K562 (cell line): ENCODE data around the gene IRF6. TPM values are rescaled to one million over a fixed set of nuclear protein-coding genes. Genes with fewer than 3 reads are reported as not detected.

Source experiments
- ATF1 ChIP-seq, 2 experiments: fragments of 450-650 bp in 1 of 2; IDR thresholded peaks; 2 replicates each; pipeline ENCODE4 v1.6.1; 2016; ENCODE audit warnings: missing compliant biosample characterization in 1 of 2, missing genetic modification characterization in 1 of 2
- CBX5 ChIP-seq: IDR thresholded peaks from 2 replicates; pipeline ENCODE4 v1.6.1; 2014; ENCODE audit warnings: low read depth, borderline replicate concordance
- CCNT2 ChIP-seq: IDR thresholded peaks from 2 replicates; pipeline ENCODE4 v1.6.1; 2011; ENCODE audit warnings: borderline replicate concordance, low read depth, mild to moderate bottlenecking, moderate library complexity, mixed read lengths, low read length; ENCODE audit not compliant: insufficient read length; ENCODE audit errors: extremely low read depth
- E2F3 ChIP-seq: fragments of 250-450 bp; sonication (Bioruptor Pico); IDR thresholded peaks from 2 replicates; pipeline ENCODE4 v1.4.0; 2020; ENCODE audit warnings: mild to moderate bottlenecking
- HNRNPK ChIP-seq: fragments of 200-400 bp; formaldehyde crosslinking; IDR thresholded peaks from one replicate; pipeline ENCODE4 v1.6.1; 2018; ENCODE audit warnings: mild to moderate bottlenecking, low read depth, low read length; ENCODE audit not compliant: poor library complexity, severe bottlenecking
- ILK ChIP-seq: fragments of 450-650 bp; IDR thresholded peaks from 2 replicates; pipeline ENCODE4 v1.6.1; 2016; ENCODE audit warnings: missing genetic modification characterization, low read depth, mild to moderate bottlenecking, missing compliant biosample characterization, moderate library complexity, borderline replicate concordance
- KAT8 ChIP-seq: fragments of 450-650 bp; IDR thresholded peaks from 2 replicates; pipeline ENCODE4 v1.6.1; 2016; ENCODE audit warnings: low read depth, mild to moderate bottlenecking
- KHSRP ChIP-seq: fragments of 450-650 bp; IDR thresholded peaks from 2 replicates; pipeline ENCODE4 v1.6.1; 2017
- MAFG ChIP-seq: fragments of 450-650 bp; conservative IDR thresholded peaks from 2 replicates; pipeline ENCODE4 v1.6.1; 2016; ENCODE audit warnings: missing genetic modification characterization, missing compliant biosample characterization
- MIER1 ChIP-seq: fragments of 450-650 bp; IDR thresholded peaks from 2 replicates; pipeline ENCODE4 v1.6.1; 2016; ENCODE audit warnings: antibody characterized with exemption, mild to moderate bottlenecking, low read depth
- NONO ChIP-seq, 2 experiments: fragments of 200-400 bp in 1 of 2; fragments of 450-650 bp in 1 of 2; formaldehyde crosslinking in 1 of 2; IDR thresholded peaks; 2 replicates each; pipeline ENCODE4 v1.6.1; 2017; ENCODE audit warnings: low read depth in 2 of 2, mild to moderate bottlenecking in 2 of 2, moderate library complexity in 2 of 2, low read length in 1 of 2
- PHB ChIP-seq: fragments of 250-450 bp; sonication (Bioruptor Pico); IDR thresholded peaks from 2 replicates; pipeline ENCODE4 v1.5.0; 2021
- POLR2H ChIP-seq: IDR thresholded peaks from 2 replicates; pipeline ENCODE4 v1.6.1; 2016; ENCODE audit warnings: missing genetic modification characterization, low read depth, mild to moderate bottlenecking, control low read depth, missing compliant biosample characterization, moderate library complexity
- RAD51 ChIP-seq: fragments of 450-650 bp; IDR thresholded peaks from 2 replicates; pipeline ENCODE4 v1.7.1; 2016; ENCODE audit warnings: low read depth, mild to moderate bottlenecking, borderline replicate concordance
- SAP30 ChIP-seq: fragments of 200-600 bp; sonication (generic); IDR thresholded peaks from 2 replicates; pipeline ENCODE4 v1.6.1; 2012; ENCODE audit warnings: borderline replicate concordance, low read depth, mild to moderate bottlenecking, moderate library complexity, low read length, control low read depth, inconsistent platforms; ENCODE audit not compliant: insufficient read depth, poor library complexity, severe bottlenecking
- ZFPM2 ChIP-seq: fragments of 250-450 bp; sonication (Bioruptor Pico); IDR thresholded peaks from 2 replicates; pipeline ENCODE4 v1.5.1; 2022; ENCODE audit warnings: mild to moderate bottlenecking
- ZNF239 ChIP-seq: fragments of 250-450 bp; sonication (Bioruptor Pico); IDR thresholded peaks from 2 replicates; pipeline ENCODE4 v1.4.0; 2020; ENCODE audit warnings: mild to moderate bottlenecking
- polyA plus RNA-seq, 8 experiments: library from polyadenylated mRNA; depleted of rRNA in 4 of 8; stranded (reverse) in 5 of 8; unstranded in 3 of 8; fragments of >200 nt; fragmentation: Nextera tagmentation in 2 of 8; fragmentation: Illumina TruSeq in 1 of 8; extraction: Ambion mirVana in 2 of 8; extraction: Trizol in 1 of 8; gene quantifications; 2 replicates each; pipeline versions ENCODE4 v1.2.1 to v1.2.3, GENCODE V29; 2011 to 2014; ENCODE audit warnings: inconsistent platforms in 1 of 8, missing spikeins in 1 of 8
- total RNA-seq, 7 experiments: library from RNA; depleted of rRNA in 6 of 7; stranded (reverse); fragments of >200 nt in 6 of 7; fragmentation: Illumina TruSeq in 2 of 7; extraction: Trizol in 2 of 7; gene quantifications; 2 replicates each; pipeline versions ENCODE4 v1.2.1 to v1.2.3, GENCODE V29; 2011 to 2021; ENCODE audit warnings: low replicate concordance in 1 of 7
- TF ChIP-seq, protein P1 (sequence below): fragments of 250-450 bp; sonication (Bioruptor Pico); IDR thresholded peaks from 2 replicates; pipeline ENCODE4 v1.4.0; 2020; ENCODE audit warnings: mild to moderate bottlenecking
- TF ChIP-seq, protein P2 (sequence below): sonication (generic); formaldehyde crosslinking; IDR thresholded peaks from 2 replicates; pipeline ENCODE4 v1.8.1; 2023; ENCODE audit warnings: missing genetic modification reagents, mild to moderate bottlenecking, borderline replicate concordance
- TF ChIP-seq, protein P3 (sequence below): IDR thresholded peaks from 3 replicates; pipeline ENCODE4 v1.6.1; 2011; ENCODE audit warnings: borderline replicate concordance, mild to moderate bottlenecking; ENCODE audit not compliant: insufficient read length, insufficient read depth

The IRF6 gene
- total and polyA plus RNA-seq, 9 of the 15 experiments (the other 6 are each of a cell fraction or from before 2014, with no cell fraction given) = 0.03 to 0.65 (median 0.17) TPM

DNA sequence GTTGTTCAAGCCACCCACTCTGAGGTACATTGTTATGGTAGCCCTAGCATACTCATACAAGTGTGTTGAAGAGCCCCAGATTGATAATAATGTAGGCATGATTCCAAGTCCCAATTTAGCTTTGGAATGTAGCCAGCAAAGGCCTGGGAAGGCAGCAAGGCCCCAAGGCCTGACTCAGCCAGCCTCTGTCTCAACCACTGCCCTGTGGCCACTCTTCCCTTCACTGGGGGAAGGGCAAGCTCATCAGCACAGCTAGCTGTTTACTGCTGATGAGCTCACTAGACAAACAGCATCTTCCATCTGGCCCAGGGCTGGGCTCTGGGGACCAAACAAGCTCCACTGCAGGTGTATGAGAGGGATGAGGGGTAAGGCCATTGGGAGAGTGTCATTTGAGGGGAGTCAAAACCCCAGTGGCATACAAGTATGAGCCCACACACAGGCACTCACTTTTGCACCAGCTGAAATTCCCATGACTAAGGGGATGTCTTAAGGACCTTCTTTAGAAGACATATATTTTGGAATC lies 2.2 kb upstream of the IRF6 start (continued):
- no peak for TF ChIP-seq ATF1 (CRISPR knock-in tag; IDR thresholded peaks at IDR 0.05)
- 0 out of 2 replicates have a peak, but pooled peaks have one; percentile 32 for TF ChIP-seq ATF1 (tag; IDR thresholded peaks at IDR 0.05)
- no peak for TF ChIP-seq PHB (CRISPR knock-in tag)
- TF ChIP-seq ILK (tag) = no peak
- TF ChIP-seq, protein P1, sequence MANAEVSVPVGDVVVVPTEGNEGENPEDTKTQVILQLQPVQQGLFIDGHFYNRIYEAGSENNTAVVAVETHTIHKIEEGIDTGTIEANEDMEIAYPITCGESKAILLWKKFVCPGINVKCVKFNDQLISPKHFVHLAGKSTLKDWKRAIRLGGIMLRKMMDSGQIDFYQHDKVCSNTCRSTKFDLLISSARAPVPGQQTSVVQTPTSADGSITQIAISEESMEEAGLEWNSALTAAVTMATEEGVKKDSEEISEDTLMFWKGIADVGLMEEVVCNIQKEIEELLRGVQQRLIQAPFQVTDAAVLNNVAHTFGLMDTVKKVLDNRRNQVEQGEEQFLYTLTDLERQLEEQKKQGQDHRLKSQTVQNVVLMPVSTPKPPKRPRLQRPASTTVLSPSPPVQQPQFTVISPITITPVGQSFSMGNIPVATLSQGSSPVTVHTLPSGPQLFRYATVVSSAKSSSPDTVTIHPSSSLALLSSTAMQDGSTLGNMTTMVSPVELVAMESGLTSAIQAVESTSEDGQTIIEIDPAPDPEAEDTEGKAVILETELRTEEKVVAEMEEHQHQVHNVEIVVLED (CRISPR knock-in tag) = no peak
- TF ChIP-seq RAD51 = no peak
- no peak for TF ChIP-seq HNRNPK
- no peak for TF ChIP-seq MIER1
- TF ChIP-seq CBX5 = no peak
- TF ChIP-seq NONO (IDR thresholded peaks at IDR 0.05; ENCODE audit: low read depth in 2 of 2, low read length in 1 of 2) = no peak
- TF ChIP-seq, protein P2, sequence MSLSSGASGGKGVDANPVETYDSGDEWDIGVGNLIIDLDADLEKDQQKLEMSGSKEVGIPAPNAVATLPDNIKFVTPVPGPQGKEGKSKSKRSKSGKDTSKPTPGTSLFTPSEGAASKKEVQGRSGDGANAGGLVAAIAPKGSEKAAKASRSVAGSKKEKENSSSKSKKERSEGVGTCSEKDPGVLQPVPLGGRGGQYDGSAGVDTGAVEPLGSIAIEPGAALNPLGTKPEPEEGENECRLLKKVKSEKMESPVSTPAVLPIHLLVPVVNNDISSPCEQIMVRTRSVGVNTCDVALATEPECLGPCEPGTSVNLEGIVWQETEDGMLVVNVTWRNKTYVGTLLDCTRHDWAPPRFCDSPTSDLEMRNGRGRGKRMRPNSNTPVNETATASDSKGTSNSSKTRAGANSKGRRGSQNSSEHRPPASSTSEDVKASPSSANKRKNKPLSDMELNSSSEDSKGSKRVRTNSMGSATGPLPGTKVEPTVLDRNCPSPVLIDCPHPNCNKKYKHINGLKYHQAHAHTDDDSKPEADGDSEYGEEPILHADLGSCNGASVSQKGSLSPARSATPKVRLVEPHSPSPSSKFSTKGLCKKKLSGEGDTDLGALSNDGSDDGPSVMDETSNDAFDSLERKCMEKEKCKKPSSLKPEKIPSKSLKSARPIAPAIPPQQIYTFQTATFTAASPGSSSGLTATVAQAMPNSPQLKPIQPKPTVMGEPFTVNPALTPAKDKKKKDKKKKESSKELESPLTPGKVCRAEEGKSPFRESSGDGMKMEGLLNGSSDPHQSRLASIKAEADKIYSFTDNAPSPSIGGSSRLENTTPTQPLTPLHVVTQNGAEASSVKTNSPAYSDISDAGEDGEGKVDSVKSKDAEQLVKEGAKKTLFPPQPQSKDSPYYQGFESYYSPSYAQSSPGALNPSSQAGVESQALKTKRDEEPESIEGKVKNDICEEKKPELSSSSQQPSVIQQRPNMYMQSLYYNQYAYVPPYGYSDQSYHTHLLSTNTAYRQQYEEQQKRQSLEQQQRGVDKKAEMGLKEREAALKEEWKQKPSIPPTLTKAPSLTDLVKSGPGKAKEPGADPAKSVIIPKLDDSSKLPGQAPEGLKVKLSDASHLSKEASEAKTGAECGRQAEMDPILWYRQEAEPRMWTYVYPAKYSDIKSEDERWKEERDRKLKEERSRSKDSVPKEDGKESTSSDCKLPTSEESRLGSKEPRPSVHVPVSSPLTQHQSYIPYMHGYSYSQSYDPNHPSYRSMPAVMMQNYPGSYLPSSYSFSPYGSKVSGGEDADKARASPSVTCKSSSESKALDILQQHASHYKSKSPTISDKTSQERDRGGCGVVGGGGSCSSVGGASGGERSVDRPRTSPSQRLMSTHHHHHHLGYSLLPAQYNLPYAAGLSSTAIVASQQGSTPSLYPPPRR (CRISPR knock-in tag) = no peak
- no peak for TF ChIP-seq E2F3 (CRISPR knock-in tag)
- no peak for TF ChIP-seq KAT8
- TF ChIP-seq ZNF239 = peak; percentile 36; the same call in 1 of the 2 replicates
- TF ChIP-seq MAFG (tag) = 0 out of 2 replicates have a peak, but pooled peaks have one; percentile 44
- TF ChIP-seq, protein P3, sequence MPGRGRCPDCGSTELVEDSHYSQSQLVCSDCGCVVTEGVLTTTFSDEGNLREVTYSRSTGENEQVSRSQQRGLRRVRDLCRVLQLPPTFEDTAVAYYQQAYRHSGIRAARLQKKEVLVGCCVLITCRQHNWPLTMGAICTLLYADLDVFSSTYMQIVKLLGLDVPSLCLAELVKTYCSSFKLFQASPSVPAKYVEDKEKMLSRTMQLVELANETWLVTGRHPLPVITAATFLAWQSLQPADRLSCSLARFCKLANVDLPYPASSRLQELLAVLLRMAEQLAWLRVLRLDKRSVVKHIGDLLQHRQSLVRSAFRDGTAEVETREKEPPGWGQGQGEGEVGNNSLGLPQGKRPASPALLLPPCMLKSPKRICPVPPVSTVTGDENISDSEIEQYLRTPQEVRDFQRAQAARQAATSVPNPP = no peak
- TF ChIP-seq KHSRP = no peak
- no peak for TF ChIP-seq SAP30
- TF ChIP-seq CCNT2 = peak; percentile 34
- no peak for TF ChIP-seq POLR2H (tag)
- no peak for TF ChIP-seq ZFPM2
